Retinal pigment epithelial cell (primary cell): ENCODE results near the gene SLC25A23.

Experiments
- DNase-seq: peaks from one replicate; pipeline ENCODE4 v3.0.0-alpha.2; 2010; ENCODE audit warnings: low read depth
- H3K4me3 ChIP-seq: 2 replicates; pipeline ENCODE4 v1.5.1; 2011; ENCODE audit warnings: mild to moderate bottlenecking, low read length, control low read depth, moderate library complexity
- TF ChIP-seq, protein P1 (sequence below): conservative IDR thresholded peaks from 2 replicates; pipeline ENCODE4 v1.5.1; 2011; ENCODE audit warnings: low read depth, low read length, control low read depth, inconsistent platforms

Gene SLC25A23

DNA sequence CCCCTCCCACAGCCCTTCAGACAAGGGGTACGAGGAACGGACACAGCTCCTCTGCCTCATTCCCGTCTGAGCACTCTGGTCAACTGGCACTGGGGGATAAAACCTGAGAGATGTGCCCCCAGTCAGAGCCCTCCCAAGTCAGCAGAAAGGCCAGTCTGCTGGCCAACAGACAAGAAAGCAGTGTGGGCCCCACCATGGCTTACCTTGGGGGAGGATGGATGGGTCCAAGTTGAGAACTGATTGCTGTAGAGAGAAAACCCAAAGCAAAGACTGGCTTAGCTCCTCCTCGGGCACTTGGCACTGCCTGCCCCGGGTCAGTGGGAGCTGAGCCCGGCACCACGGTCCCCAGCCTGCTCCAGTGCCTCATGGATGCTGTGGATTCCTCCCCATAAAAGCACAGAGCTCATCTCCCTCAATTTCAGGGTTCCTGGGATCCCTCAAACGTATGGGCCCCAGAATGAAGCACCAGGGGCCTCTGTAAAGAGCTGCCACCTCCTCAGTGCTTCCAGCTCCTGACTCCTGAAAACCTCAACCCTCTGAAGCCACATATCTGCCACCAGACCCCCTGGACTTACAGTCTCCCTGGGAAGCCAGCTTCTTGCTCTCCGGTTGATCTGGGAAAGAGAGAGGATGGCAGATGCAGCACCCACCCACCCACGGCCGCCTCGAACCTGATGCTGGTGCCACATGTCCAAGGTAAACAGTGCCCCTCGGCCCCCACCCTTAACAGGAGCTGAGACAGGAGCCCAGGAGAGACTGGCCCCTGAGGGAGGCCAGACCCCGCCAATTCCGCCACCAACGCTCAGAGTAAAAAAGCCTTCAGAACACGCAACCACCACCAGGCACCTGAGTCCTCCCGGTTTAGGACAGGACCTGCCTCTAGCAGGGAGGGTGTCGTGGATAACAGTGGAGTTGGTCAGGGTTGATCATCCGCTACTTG lies 38.2 kb downstream of the SLC25A23 start:
- TF ChIP-seq, protein P1, sequence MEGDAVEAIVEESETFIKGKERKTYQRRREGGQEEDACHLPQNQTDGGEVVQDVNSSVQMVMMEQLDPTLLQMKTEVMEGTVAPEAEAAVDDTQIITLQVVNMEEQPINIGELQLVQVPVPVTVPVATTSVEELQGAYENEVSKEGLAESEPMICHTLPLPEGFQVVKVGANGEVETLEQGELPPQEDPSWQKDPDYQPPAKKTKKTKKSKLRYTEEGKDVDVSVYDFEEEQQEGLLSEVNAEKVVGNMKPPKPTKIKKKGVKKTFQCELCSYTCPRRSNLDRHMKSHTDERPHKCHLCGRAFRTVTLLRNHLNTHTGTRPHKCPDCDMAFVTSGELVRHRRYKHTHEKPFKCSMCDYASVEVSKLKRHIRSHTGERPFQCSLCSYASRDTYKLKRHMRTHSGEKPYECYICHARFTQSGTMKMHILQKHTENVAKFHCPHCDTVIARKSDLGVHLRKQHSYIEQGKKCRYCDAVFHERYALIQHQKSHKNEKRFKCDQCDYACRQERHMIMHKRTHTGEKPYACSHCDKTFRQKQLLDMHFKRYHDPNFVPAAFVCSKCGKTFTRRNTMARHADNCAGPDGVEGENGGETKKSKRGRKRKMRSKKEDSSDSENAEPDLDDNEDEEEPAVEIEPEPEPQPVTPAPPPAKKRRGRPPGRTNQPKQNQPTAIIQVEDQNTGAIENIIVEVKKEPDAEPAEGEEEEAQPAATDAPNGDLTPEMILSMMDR: no peak
- no peak for DNase-seq
- no peak overlapping the region for H3K4me3 ChIP-seq

DNA sequence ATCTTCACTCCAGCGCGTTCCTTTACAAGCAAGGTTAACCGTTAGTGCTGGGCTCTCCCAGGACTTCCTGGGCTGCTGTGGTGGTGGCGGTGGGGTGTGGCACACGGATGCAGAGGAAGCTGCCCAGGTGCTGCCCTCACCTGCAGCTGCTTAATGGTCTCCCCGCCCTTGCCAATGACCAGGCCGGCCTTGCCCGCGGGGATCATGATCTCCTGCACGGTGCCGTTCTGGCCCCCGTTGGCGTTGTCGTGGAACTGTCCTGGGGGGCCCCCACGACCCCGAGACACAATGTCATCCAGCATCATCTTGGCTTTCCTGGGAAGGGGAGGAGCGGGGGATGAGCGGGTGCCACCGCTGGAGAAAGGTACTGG lies 41.0 kb downstream of the SLC25A23 start:
- no peak overlapping the region for H3K4me3 ChIP-seq
- no peak for DNase-seq
- TF ChIP-seq, protein P1: no peak

DNA sequence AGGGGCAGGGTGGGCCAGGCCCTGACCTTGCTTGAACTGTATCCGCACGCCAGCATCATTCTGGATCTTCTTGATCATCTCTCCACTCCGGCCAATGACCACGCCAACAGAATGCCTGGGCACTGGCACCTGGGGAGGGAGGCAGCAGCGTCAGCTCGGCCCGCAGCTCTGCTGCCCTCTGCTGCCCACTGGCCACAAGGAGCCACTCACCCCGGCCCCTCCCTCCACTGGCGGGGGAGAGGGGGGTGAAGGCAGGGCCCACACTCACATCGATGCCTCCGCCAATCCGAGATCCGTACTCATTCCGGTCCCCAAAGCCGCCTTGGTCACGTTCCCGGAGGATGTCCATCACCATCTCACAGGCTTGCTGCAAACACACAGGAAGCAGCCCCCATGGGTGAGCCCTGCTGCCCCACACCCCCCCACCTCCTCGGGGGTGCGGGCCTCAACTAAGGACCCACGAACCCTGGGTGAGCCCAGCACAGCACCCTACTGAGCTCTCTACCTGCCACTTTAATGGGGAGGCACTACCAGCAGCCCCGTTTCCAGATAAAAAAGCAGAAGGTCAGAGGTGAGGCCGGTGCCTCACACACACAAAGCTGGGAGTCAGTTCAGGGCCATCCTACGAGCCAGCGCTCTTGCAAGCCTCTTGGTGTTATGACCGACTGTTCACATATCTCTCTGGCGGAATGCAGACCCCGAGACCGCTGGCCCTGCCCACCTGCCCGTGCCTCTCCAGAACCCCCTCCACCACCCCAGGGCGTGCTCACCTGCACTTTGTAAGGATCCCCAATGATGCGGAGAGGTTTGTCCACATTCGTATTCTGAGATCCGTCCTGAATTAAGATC lies 41.7 kb downstream of the SLC25A23 start:
- TF ChIP-seq, protein P1: peak; percentile 65
- H3K4me3 ChIP-seq: no peak overlapping the region
- no peak for DNase-seq

DNA sequence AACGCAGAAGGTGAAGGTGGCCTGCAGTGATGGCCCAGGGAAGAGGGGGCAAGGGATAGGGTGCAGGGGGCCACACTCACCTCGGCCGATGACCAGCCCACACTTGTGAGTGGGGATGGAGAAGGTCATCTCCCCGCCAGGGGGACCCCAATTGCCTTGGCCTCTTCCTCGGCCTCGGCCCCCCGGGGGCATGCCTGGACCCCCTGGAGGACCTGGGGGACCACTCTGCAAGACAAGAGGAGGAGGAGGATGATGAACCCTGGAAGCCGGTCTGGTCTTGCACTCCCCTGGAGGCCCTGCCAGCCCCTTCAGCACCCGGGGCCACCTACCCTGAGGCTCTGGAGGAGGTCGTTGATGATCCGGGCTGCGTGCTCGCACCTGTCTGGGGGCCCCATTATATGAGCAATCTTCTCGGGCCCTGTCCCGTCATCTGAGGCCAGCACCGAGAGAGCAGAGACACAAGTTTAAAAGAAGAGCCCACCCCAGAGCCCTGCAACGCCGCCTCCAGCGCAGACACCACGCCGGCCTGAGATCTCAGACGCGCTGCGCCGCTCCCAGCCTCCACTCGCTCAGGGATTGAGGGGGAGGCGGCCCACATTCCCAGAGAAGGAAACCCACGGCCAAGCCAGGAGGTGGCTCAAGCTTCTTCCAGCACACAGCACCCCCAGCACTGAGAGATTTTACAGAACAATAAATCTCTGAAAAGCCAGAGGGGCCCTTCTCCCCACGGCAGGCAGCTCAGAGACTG lies 42.8 kb downstream of the SLC25A23 start:
- TF ChIP-seq, protein P1: no peak
- no peak overlapping the region for H3K4me3 ChIP-seq
- no peak for DNase-seq

DNA sequence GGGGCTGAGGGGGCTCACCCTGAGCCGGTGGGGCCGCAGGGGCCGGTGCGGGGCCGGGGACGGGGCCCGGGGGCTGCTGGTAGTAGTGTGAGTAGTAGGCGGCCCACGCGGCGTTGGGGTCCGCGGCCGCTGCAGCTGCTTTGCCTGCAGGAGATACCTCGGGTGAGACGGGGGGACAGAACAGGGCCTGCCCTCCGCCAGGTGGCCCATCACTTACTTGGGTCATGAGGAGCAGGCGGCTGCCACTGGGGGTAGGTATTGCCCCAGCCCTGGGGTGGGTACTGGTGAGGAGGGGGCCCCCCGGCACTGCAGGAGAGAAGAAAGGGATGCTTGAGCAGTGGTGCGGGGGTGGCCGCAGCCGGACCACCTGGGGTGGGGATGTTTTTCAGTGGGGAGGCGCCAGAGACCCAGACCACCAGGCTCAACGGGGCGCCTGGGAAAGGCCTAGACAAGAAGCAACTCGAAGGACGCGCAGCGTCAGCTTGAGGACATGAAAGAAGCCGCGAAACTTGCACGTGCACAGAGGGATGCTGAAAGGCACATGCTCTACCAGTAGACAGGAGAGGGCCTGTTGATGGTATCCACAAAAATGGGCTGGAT lies 43.9 kb downstream of the SLC25A23 start:
- no peak for DNase-seq
- TF ChIP-seq, protein P1: no peak
- H3K4me3 ChIP-seq: no peak overlapping the region

DNA sequence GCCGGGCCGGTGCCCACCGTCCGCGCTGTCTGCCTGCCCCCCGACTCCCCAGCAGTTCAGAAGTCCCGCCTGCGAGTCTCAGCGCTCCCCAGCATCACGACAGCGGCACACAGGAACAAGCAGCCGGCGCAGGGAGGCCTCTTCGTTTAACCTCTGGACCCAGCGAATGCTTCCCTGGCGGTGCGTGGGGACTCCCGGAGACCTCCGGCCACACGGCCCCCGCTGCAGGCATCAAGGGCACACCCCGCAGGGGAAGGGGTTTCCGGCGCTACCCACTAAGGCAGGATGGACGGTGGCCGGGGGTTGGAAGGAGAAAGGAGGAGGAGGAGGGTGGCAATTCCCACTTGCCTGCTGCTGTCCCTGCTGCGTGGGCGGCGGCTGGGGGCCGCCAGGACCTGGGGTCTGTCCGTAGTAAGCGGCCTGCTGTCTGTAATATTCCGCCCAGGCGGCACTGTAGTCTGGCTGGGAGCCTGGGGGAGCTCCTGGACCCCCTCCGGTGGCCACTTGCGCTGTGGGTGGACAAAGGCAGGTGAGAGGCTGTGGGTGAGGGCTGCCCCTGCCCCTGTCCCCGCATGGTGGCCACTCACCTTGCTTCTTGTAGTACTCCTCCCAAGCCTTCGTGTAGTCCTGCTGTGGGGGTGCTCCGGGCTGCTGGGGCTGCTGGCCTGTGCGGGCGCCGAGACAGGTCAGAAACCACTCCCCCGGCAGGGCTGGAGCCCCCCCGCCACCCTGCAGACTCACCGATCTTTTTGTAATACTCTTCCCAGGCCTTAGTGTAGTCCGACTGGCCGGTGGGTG lies 44.6 kb downstream of the SLC25A23 start:
- DNase-seq: no peak
- H3K4me3 ChIP-seq: no peak overlapping the region
- TF ChIP-seq, protein P1: no peak
